Fibroblast of the conjunctiva (primary cell): ENCODE results near the gene IGSF9.

Experiments
- DNase-seq: peaks from one replicate; pipeline ENCODE4 v3.0.0-alpha.2; 2010; ENCODE audit warnings: low read depth

The IGSF9 gene

GRCh38 chr1:159945483-159946241 is at the start of gene IGSF9:
Gene IGSF9, minus strand, starts transcription at chr1:159945613. Its CDS starts 2,159 bp downstream, at chr1:159943454.
- no peak for DNase-seq

GRCh38 chr1:159994896-159995295 is 49.5 kb upstream of the IGSF9 start:
- DNase-seq: no peak

GRCh38 chr1:159993911-159994310 is 48.5 kb upstream of the IGSF9 start:
- no peak for DNase-seq

DNA sequence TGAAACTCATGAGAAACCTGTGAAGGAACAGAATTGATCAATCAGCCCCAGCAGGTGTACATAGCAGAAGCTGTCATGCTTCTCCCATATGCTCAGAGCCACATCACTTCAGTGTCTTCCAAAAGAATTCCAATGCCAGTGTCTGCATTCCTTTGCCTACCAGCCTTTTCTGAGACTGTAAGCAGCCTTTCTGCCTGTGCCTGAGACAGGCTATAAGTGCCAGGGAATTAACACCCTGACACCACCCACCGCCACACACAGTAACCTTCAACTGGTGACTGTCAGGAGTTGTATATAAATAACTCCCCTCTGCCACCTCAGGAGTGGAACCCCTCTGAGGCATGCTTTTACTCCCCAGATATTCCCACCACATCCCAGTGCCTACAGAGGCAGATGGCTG is 46.7 kb upstream of the IGSF9 start:
- DNase-seq: no peak

GRCh38 chr1:159991513-159991912 is 46.1 kb upstream of the IGSF9 start:
- no peak for DNase-seq

DNA sequence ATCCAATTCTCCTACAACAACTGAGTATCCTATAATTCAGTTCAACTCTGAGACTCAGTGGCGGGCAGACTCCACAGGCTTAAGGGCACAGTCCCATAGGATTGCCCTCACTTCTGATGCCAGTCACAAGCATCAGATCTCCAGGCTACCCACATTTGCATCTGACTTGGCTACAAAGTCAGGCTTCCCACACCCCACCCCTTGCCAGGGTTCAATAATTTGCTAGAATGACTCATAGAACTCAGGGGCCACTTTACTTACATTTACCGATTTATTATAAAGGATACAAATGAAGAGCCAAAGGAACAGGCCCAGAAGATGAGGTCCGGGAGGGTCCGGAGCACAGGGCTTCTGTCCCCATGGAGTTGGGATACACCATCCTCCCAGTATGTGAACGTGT is 44.6 kb upstream of the IGSF9 start:
- no peak for DNase-seq

DNA sequence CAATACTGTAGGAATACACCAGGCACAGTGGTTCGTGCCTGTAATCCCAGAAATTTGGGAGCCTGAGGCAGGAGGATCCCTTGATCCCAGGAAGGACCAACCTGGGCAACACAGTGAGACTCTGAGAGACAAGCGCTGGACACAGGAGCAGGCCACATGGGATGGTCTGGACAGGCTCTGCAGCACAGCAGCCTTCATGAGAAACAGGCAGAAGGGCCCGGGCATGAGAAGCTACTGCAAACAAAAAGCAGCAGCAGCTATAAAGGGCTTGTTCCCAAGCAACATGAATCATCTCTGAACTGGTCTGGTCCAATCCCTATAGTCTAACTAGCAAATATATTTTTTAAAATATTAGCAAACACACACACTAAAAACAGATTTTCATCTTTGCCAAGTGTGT is 44.2 kb upstream of the IGSF9 start:
- DNase-seq: no peak

GRCh38 chr1:159988006-159988405 is 42.6 kb upstream of the IGSF9 start:
- DNase-seq: no peak

GRCh38 chr1:159987186-159987585 is 41.8 kb upstream of the IGSF9 start:
- DNase-seq: no peak

- no peak for DNase-seq
Observed at GRCh38 chr1:159986531-159986930, 41.1 kb upstream of the IGSF9 start.

DNA sequence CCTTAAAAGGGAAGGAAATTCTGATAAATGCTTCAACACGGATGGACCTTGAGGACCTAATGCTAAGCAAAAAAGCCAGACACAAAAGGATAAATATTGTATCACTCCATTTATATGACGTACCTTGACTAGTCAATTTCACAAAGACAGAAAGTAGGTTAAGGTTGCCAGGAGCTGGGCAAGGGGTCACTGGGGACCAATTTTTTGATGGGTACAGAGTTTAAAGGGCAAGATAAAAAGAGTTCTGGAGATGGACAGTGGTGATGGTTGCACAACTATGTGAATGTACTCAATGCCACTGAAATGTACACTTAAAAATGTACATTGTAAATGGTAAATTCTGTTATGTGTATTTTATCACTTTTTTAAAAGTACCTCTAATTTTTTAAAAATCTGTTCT is 40.7 kb upstream of the IGSF9 start:
- no peak for DNase-seq

GRCh38 chr1:159985473-159985872 is 40.1 kb upstream of the IGSF9 start:
- no peak for DNase-seq

- no peak for DNase-seq
Observed at GRCh38 chr1:159983681-159984080, 38.3 kb upstream of the IGSF9 start.

GRCh38 chr1:159982280-159982679 is 36.9 kb upstream of the IGSF9 start:
- DNase-seq: no peak

- DNase-seq: no peak
Observed at GRCh38 chr1:159981351-159982055, 36.1 kb upstream of the IGSF9 start.

DNA sequence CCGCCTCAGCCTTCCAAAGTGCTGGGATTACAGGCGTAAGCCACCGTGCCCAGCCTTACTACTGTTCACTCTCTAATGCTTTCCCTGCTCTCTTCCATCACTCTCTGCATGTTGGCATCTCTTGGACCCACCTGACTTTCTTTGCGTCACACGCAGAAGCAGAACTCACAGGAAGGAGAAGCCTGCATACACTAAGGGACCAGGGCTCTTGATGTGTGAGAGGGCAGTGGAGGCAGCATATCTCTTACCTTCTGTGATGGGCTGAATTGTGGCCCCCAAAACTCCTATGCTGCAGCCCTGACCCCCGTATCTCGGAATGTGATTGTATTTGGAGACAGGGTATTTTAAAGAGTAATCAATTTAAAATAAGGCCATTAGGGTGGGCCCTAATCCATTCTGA is 35.4 kb upstream of the IGSF9 start:
- no peak for DNase-seq

DNA sequence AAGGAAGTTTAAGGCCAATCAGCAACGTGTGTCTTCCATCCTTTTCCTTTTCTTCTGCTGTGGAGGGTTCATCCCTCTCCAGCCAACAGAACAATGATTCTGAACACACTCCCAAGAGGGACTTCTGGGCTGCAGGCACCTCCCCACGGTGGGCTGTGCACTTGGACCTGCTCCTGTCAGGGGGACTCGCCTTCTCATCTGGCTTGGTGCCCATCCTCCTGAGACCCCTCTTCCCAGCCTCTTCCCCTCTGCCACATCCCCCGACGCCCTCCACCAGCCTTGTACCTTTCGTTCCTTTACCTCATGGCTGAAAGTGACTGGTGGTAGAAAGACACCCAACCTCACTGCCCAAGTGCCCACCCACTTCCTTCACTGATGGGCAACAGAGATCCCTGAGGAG is 34.7 kb upstream of the IGSF9 start:
- DNase-seq: no peak

- DNase-seq: no peak
Observed at GRCh38 chr1:159979257-159979656, 33.8 kb upstream of the IGSF9 start.

- no peak for DNase-seq
Observed at GRCh38 chr1:159978107-159978398, 32.6 kb upstream of the IGSF9 start.

DNA sequence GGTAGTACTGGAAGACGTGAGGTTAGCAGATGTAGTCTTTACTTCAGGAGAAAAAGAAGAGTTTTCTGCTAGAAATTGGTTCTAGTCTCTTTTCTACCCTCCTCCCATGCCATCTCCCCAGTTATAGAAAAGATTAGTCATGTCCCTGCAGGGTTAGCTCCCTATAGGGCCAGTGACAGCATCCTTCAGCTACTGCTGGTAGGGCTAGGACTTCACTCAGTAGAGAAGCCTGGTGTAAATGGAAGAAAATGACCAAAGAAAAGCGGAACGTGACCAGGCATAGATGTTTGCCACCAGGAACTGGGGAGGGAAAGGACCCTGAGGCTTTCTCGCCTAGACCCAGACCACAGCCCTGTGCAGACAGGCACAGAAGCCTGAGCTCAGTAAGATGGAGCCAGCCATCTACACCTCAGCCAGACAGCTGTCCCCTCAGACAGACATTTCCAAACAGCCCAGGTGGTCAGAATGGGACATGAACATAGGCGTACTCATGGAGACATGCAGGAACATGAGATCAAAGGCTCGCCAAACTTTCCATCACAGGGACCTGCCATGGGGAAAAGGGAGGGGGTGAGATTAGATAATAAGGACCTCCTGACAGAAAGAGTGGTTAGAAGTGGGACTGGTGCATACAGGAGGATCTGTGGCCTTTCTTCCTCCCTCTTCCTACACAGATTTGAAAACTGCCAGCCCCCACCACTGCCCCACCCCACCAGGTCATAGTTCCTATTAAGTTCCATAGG is 32.1 kb upstream of the IGSF9 start:
- DNase-seq: no peak

GRCh38 chr1:159974350-159974965 is 29.0 kb upstream of the IGSF9 start:
- DNase-seq: no peak

- no peak for DNase-seq
Observed at GRCh38 chr1:159973350-159973940, 28.0 kb upstream of the IGSF9 start.
